GM10266 (cell line): Measurements from ENCODE around the gene EFHC2.

Source experiments
- DNase-seq: peaks from one replicate; pipeline ENCODE4 v3.0.0; 2012; ENCODE audit errors: extremely low spot score
- TF ChIP-seq, protein P1 (sequence below): IDR thresholded peaks from 2 replicates; pipeline ENCODE4 v1.5.1; 2012; ENCODE audit warnings: mild to moderate bottlenecking, low read depth; ENCODE audit not compliant: control insufficient read depth, insufficient read depth; ENCODE audit errors: missing control alignments

EFHC2 gene

GRCh38 chrX:44305921-44306320, 37.6 kb downstream of the EFHC2 start:
- no peak for DNase-seq
- TF ChIP-seq, protein P1, sequence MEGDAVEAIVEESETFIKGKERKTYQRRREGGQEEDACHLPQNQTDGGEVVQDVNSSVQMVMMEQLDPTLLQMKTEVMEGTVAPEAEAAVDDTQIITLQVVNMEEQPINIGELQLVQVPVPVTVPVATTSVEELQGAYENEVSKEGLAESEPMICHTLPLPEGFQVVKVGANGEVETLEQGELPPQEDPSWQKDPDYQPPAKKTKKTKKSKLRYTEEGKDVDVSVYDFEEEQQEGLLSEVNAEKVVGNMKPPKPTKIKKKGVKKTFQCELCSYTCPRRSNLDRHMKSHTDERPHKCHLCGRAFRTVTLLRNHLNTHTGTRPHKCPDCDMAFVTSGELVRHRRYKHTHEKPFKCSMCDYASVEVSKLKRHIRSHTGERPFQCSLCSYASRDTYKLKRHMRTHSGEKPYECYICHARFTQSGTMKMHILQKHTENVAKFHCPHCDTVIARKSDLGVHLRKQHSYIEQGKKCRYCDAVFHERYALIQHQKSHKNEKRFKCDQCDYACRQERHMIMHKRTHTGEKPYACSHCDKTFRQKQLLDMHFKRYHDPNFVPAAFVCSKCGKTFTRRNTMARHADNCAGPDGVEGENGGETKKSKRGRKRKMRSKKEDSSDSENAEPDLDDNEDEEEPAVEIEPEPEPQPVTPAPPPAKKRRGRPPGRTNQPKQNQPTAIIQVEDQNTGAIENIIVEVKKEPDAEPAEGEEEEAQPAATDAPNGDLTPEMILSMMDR = no peak

DNA sequence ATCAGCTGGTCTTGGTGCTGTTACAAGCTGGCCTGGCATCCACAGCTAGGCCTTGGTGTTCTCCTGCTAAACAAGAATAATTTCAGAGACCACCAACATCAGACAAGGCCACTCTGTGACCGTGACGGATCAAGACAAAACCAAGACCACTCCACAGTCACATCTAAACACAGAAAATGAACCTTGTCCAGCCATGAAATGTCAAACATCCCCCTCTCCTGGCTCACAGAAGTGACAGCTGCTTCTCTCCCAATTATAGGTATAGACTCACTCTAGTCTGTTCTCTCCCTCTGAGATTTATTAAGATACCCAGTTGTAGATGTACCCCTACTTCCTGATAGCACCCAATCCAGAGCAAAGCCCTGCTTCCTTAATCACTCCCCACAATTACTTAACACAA, 40.4 kb downstream of the EFHC2 start:
- TF ChIP-seq, protein P1 = no peak
- DNase-seq = no peak

DNA sequence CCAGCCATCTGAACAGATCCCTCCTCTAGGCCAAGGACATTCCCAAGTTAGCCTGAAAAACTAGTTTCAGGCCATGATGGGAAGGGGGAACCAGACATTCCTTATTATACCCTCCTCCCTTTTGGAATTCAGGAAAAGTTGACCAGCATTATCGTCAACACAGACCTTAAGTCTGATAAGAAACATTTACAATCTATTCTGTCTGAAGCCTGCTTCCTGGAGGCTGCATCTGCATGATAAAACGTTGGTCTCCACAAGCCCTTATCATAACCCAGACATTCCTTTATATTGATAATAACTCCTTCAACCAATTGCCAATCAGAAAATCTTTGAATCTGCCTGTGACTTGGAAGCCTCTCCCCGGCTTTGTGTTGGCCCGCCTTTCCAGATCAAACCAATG, 44.3 kb downstream of the EFHC2 start:
- DNase-seq = no peak
- TF ChIP-seq, protein P1 = no peak

GRCh38 chrX:44291468-44292092, 51.9 kb downstream of the EFHC2 start:
- DNase-seq = no peak
- TF ChIP-seq, protein P1 = no peak

DNA sequence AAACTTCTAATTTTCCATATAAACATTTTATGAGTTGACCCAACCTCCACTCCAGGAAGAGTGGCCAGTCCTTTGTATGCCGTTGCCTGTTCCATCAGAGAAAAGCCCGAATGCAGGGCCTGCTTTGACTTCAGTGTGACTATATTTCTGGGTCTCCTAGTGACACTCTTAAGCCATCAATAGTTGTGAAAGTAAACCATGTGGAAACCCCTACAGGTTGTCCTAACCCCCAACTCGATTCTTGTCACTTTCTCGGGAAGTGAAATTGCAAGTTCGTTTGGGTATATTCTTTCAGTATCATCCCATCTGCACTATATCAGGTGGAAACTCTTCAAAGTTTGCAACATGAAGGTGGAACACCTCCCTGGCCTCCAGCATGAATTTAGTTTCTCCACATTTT, 52.8 kb downstream of the EFHC2 start:
- TF ChIP-seq, protein P1 = no peak
- DNase-seq = no peak

- TF ChIP-seq, protein P1 = no peak
- no peak for DNase-seq
These were observed 60.7 kb downstream of the EFHC2 start for GRCh38 chrX:44282753-44283152.

DNA sequence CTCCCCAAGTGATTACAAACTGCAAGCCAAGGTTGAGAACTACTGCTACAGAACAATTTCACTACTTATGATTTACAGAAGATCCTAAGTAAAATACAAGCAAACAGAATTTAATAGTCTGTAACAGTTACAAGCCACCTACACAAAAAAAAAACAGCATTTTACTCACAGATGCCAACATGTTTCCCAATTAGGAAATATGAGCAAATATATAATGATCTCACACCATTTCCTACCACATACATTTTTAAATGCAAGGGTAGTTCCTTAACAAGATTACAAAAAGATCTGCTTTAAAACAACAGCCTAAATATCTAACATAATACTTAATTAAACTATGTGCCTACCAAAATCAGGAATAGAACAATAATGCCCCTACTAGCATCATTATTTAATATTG, 63.4 kb downstream of the EFHC2 start:
- TF ChIP-seq, protein P1 = no peak
- DNase-seq = no peak
